ENCODE measurements around the gene ADCY2.

The ADCY2 gene

GRCh38 chr5:7811715-7812114, 415.8 kb downstream of the ADCY2 start:
- Histone ChIP-seq H2BK120ac (ENCODE audit: low read depth, low read length) (no peak overlapping the region), H2AK5ac (ENCODE audit: low read length, severe bottlenecking) (no peak overlapping the region), H3K9me3 (ENCODE audit: control insufficient read depth, low read length) (no peaks in the 10 kb centered on the region), H3K36me3 (ENCODE audit: control insufficient read depth in 1 of 2, insufficient read depth in 2 of 2, low read depth in 1 of 2, low read length in 2 of 2) (no peaks in the 10 kb centered on the region), H2BK15ac (ENCODE audit: low read depth, poor library complexity, severe bottlenecking) (no peak overlapping the region), H3K4ac (ENCODE audit: low read depth in 1 of 2, low read length in 2 of 2) (no peak overlapping the region), H4K8ac (ENCODE audit: low read length) (no peak overlapping the region), H3K4me1 (ENCODE audit: control insufficient read depth, insufficient read depth, low read depth, low read length) (no peaks in the 10 kb centered on the region), H2BK5ac (ENCODE audit: low read depth, low read length, poor library complexity, severe bottlenecking) (no peak overlapping the region), H3K27me3 (ENCODE audit: control insufficient read depth in 1 of 2, insufficient read depth in 1 of 2, low read length in 2 of 2) (peaks cover 8 to 30% of the 10 kb centered on the region in 2 experiments), H2AFZ (ENCODE audit: low read depth, low read length) (no peak overlapping the region), H3K27ac (ENCODE audit: low read length, poor library complexity, severe bottlenecking) (no peak overlapping the region), H3K18ac (ENCODE audit: low read depth in 1 of 2, low read length in 2 of 2) (no peak overlapping the region), H2BK12ac (ENCODE audit: low read length in 2 of 2) (no peak overlapping the region), H3K79me1 (replicated peaks; ENCODE audit: low read length, poor library complexity, severe bottlenecking) (no peaks in the 10 kb centered on the region), H3K14ac (ENCODE audit: low read length in 2 of 2) (no peak overlapping the region), H3K23ac (ENCODE audit: low read length in 2 of 2) (no peak overlapping the region), H4K91ac (ENCODE audit: low read length) (no peak overlapping the region), H3K9ac (ENCODE audit: low read length) (no peak overlapping the region), H3K4me3 (ENCODE audit: insufficient read depth in 1 of 2, low read depth in 1 of 2, low read length in 2 of 2) (no peak overlapping the region), H3K4me2 (ENCODE audit: low read length, poor library complexity, severe bottlenecking) (no peak overlapping the region)
- DNase-seq: no peak
- 91% methylated on average over 4 of the region's 5 CpGs for WGBS

DNA sequence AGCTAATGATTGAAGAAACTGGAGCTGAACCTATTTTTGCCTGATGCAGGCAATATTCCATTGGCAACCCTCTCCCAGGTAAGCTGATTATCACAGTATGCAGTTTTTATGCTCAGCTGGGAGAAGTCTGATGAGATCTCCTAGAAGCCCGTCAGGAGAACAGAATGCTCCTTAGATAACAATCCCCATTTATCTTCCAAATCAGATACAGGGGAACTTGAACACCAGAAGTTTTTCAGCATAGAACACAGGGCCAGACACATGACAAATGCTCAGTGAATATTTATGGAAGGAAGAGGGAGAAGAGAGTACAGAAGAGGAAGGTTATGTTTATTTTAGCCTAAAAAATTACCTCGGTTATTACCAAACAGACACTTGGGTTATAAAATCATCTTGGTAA, 417.1 kb downstream of the ADCY2 start:
- Histone ChIP-seq H3K14ac (ENCODE audit: low read length in 2 of 2) (no peak overlapping the region), H3K4me2 (ENCODE audit: low read length, poor library complexity, severe bottlenecking) (no peak overlapping the region), H2AFZ (ENCODE audit: low read depth, low read length) (no peak overlapping the region), H3K79me1 (replicated peaks; ENCODE audit: low read length, poor library complexity, severe bottlenecking) (no peaks in the 10 kb centered on the region), H4K91ac (ENCODE audit: low read length) (no peak overlapping the region), H2BK12ac (ENCODE audit: low read length in 2 of 2) (no peak overlapping the region), H2BK5ac (ENCODE audit: low read depth, low read length, poor library complexity, severe bottlenecking) (no peak overlapping the region), H2AK5ac (ENCODE audit: low read length, severe bottlenecking) (no peak overlapping the region), H3K9ac (ENCODE audit: low read length) (no peak overlapping the region), H2BK120ac (ENCODE audit: low read depth, low read length) (no peak overlapping the region), H3K36me3 (ENCODE audit: control insufficient read depth in 1 of 2, insufficient read depth in 2 of 2, low read depth in 1 of 2, low read length in 2 of 2) (no peaks in the 10 kb centered on the region), H3K4ac (ENCODE audit: low read depth in 1 of 2, low read length in 2 of 2) (no peak overlapping the region), H4K8ac (ENCODE audit: low read length) (no peak overlapping the region), H3K4me1 (ENCODE audit: control insufficient read depth, insufficient read depth, low read depth, low read length) (no peaks in the 10 kb centered on the region), H2BK15ac (ENCODE audit: low read depth, poor library complexity, severe bottlenecking) (no peak overlapping the region), H3K27ac (ENCODE audit: low read length, poor library complexity, severe bottlenecking) (no peak overlapping the region), H3K27me3 (ENCODE audit: control insufficient read depth in 1 of 2, insufficient read depth in 1 of 2, low read length in 2 of 2) (peaks cover 8 to 30% of the 10 kb centered on the region in 2 experiments), H3K23ac (ENCODE audit: low read length in 2 of 2) (no peak overlapping the region), H3K9me3 (ENCODE audit: control insufficient read depth, low read length) (no peaks in the 10 kb centered on the region), H3K4me3 (ENCODE audit: insufficient read depth in 1 of 2, low read depth in 1 of 2, low read length in 2 of 2) (no peak overlapping the region), H3K18ac (ENCODE audit: low read depth in 1 of 2, low read length in 2 of 2) (no peak overlapping the region)
- 67% methylated on average over 1 of the region's 2 CpGs for WGBS
- DNase-seq: no peak

- no peak overlapping the region for H3K4me3 ChIP-seq (ENCODE audit: insufficient read depth in 1 of 2, low read depth in 1 of 2, low read length in 2 of 2)
Measured at GRCh38 chr5:7813576-7813975, 417.6 kb downstream of the ADCY2 start.

GRCh38 chr5:7814816-7815215, 418.9 kb downstream of the ADCY2 start:
- H2BK5ac ChIP-seq (ENCODE audit: low read depth, low read length, poor library complexity, severe bottlenecking): no peak overlapping the region
- no peak overlapping the region for H3K9ac ChIP-seq (ENCODE audit: low read length)
- WGBS: 88% methylated on average over 6 of the region's 10 CpGs
- H3K27ac ChIP-seq (ENCODE audit: low read length, poor library complexity, severe bottlenecking): no peak overlapping the region
- no peak overlapping the region for H3K4me3 ChIP-seq (ENCODE audit: insufficient read depth in 1 of 2, low read depth in 1 of 2, low read length in 2 of 2)
- H3K9me3 ChIP-seq (ENCODE audit: control insufficient read depth, low read length): no peaks in the 10 kb centered on the region
- H4K8ac ChIP-seq (ENCODE audit: low read length): no peak overlapping the region
- H3K4ac ChIP-seq (ENCODE audit: low read depth in 1 of 2, low read length in 2 of 2): no peak overlapping the region
- no peak overlapping the region for H3K14ac ChIP-seq (ENCODE audit: low read length in 2 of 2)
- H2BK15ac ChIP-seq (ENCODE audit: low read depth, poor library complexity, severe bottlenecking): no peak overlapping the region
- no peak for DNase-seq
- H2BK120ac ChIP-seq (ENCODE audit: low read depth, low read length): no peak overlapping the region
- H2AFZ ChIP-seq (ENCODE audit: low read depth, low read length): no peak overlapping the region
- H3K4me1 ChIP-seq (ENCODE audit: control insufficient read depth, insufficient read depth, low read depth, low read length): no peaks in the 10 kb centered on the region
- H4K91ac ChIP-seq (ENCODE audit: low read length): no peak overlapping the region
- H3K4me2 ChIP-seq (ENCODE audit: low read length, poor library complexity, severe bottlenecking): no peak overlapping the region
- H3K23ac ChIP-seq (ENCODE audit: low read length in 2 of 2): no peak overlapping the region
- H2AK5ac ChIP-seq (ENCODE audit: low read length, severe bottlenecking): no peak overlapping the region
- no peaks in the 10 kb centered on the region for H3K36me3 ChIP-seq (ENCODE audit: control insufficient read depth in 1 of 2, insufficient read depth in 2 of 2, low read depth in 1 of 2, low read length in 2 of 2)
- H3K27me3 ChIP-seq (ENCODE audit: control insufficient read depth in 1 of 2, insufficient read depth in 1 of 2, low read length in 2 of 2): peaks cover 8 to 32% of the 10 kb centered on the region in 2 experiments
- H2BK12ac ChIP-seq (ENCODE audit: low read length in 2 of 2): no peak overlapping the region
- no peaks in the 10 kb centered on the region for H3K79me1 ChIP-seq (replicated peaks; ENCODE audit: low read length, poor library complexity, severe bottlenecking)
- H3K18ac ChIP-seq (ENCODE audit: low read depth in 1 of 2, low read length in 2 of 2): no peak overlapping the region

More at GRCh38 chr5:7813576-7813975, 417.6 kb downstream of the ADCY2 start:
- Histone ChIP-seq H3K79me1 (replicated peaks; ENCODE audit: low read length, poor library complexity, severe bottlenecking) (no peaks in the 10 kb centered on the region), H4K91ac (ENCODE audit: low read length) (no peak overlapping the region), H2BK120ac (ENCODE audit: low read depth, low read length) (no peak overlapping the region), H3K14ac (ENCODE audit: low read length in 2 of 2) (no peak overlapping the region), H4K8ac (ENCODE audit: low read length) (no peak overlapping the region), H3K9me3 (ENCODE audit: control insufficient read depth, low read length) (no peaks in the 10 kb centered on the region), H3K27ac (ENCODE audit: low read length, poor library complexity, severe bottlenecking) (no peak overlapping the region), H2BK5ac (ENCODE audit: low read depth, low read length, poor library complexity, severe bottlenecking) (no peak overlapping the region), H3K9ac (ENCODE audit: low read length) (no peak overlapping the region), H3K4me1 (ENCODE audit: control insufficient read depth, insufficient read depth, low read depth, low read length) (no peaks in the 10 kb centered on the region), H3K4me2 (ENCODE audit: low read length, poor library complexity, severe bottlenecking) (no peak overlapping the region), H2AK5ac (ENCODE audit: low read length, severe bottlenecking) (no peak overlapping the region), H3K18ac (ENCODE audit: low read depth in 1 of 2, low read length in 2 of 2) (no peak overlapping the region), H3K23ac (ENCODE audit: low read length in 2 of 2) (no peak overlapping the region), H3K4ac (ENCODE audit: low read depth in 1 of 2, low read length in 2 of 2) (no peak overlapping the region), H3K36me3 (ENCODE audit: control insufficient read depth in 1 of 2, insufficient read depth in 2 of 2, low read depth in 1 of 2, low read length in 2 of 2) (no peaks in the 10 kb centered on the region), H3K27me3 (ENCODE audit: control insufficient read depth in 1 of 2, insufficient read depth in 1 of 2, low read length in 2 of 2) (peaks cover 8 to 30% of the 10 kb centered on the region in 2 experiments), H2BK12ac (ENCODE audit: low read length in 2 of 2) (no peak overlapping the region), H2AFZ (ENCODE audit: low read depth, low read length) (no peak overlapping the region), H2BK15ac (ENCODE audit: low read depth, poor library complexity, severe bottlenecking) (no peak overlapping the region)
- WGBS: 95% methylated on average over 2 of the region's 3 CpGs
- no peak for DNase-seq
